ENCODE results near the gene PNKD. TPM values are rescaled to one million over a fixed set of nuclear protein-coding genes. Genes with fewer than 3 reads are reported as not detected.

PNKD gene
- total and polyA plus RNA-seq, 3 donors from 2014 or later, result 79.3 to 90.7 (median 84.2) TPM

DNA sequence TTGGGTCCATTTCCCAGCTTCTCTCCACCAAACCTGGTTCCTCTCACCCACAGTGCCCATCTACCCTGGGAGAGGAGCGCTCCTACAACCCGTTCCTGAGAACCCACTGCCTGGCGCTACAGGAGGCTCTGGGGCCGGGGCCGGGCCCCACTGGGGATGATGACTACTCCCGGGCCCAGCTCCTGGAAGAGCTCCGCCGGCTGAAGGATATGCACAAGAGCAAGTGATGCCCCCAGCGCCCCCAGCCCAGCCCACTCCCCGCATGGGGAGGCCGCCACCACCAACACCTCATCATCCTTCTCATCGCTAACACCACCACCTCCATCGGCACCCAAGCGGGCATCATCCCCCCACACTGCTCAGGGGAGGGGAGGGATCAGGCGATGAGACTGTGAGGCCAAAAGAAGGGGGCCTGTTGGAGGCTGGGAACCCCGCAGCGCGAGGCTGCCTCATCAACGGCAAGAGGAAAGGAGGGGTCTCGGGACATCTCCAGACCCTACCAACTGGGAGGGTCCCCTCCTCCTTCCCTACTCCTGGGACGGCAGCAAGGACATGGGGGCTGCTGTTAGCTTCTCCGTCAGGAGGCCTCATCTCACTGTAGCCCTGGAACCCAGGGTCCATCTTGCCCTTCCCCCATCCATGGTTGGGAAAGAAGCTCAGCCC is 74.6 kb downstream of the PNKD start:
- Histone ChIP-seq H3K27me3 (no peaks in the 10 kb centered on the region), H3K36me3 (ENCODE audit: low read depth, missing control alignments) (no peaks in the 10 kb centered on the region), H3K9me3 (no peaks in the 10 kb centered on the region), H3K4me3 (no peak overlapping the region), H3K27ac (no peak overlapping the region), H3K4me1 (no peaks in the 10 kb centered on the region)
- DNase-seq, result no peak
- 89 to 95% methylated on average over 12 to 21 of the region's 22 CpGs for WGBS, 2 donors
- TF ChIP-seq POLR2A (IDR thresholded peaks at IDR 0.05), result no peak
- TF ChIP-seq CTCF (IDR thresholded peaks at IDR 0.05), result no peak
- intact Hi-C loops (cut with DNase I; ENCODE audit: low total_unique reads), result no loop called here

DNA sequence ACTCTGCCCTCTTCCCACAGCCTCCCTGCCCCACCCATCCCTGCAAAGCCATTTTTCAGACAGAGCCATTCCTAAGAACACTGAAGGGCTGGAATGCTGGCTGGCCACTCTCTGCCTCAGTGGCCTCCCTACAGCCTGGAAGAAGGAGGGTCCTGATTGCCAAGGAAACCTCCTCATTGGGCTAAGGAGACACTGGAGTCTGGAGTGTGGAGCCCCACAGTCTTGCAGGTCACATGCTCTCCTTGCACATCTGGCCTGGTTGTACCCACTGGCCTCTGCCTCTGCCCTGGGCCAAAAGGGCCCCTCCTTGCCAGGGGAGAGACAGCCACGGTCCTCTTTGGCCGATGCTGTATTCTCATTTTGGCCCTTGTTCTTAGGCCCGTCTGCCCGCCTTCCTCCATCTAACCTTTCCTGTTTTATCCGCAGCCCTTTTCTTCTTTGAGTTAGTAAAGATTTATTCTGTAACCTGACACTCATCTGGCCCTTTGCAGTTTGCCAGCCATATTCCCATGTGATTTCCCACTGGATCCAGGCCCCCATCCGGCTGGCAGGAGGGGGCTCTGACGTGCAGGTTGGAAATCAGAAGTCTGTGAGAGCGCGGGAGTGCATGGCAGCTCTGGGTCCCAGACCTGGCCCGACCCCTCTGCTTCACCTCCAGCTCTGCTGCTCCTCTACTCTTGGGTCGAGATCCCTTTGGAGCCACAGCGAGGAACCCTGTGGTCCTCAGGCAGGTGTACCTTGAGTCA is 75.3 kb downstream of the PNKD start:
- Histone ChIP-seq H3K27me3 (no peaks in the 10 kb centered on the region), H3K4me3 (no peak overlapping the region), H3K9me3 (no peaks in the 10 kb centered on the region), H3K4me1 (no peaks in the 10 kb centered on the region), H3K36me3 (ENCODE audit: low read depth, missing control alignments) (no peaks in the 10 kb centered on the region), H3K27ac (no peak overlapping the region)
- intact Hi-C loops (cut with DNase I; ENCODE audit: low total_unique reads), result no loop called here
- TF ChIP-seq CTCF (IDR thresholded peaks at IDR 0.05) (no peak), POLR2A (IDR thresholded peaks at IDR 0.05) (no peak)
- 79 to 84% methylated on average over 9 to 12 of the region's 12 CpGs for WGBS, 2 donors
- no peak for DNase-seq

GRCh38 chr2:218347172-218347571 is 76.9 kb downstream of the PNKD start:
- no peak overlapping the region for H3K27ac ChIP-seq
- no peaks in the 10 kb centered on the region for H3K4me1 ChIP-seq
- no peaks in the 10 kb centered on the region for H3K9me3 ChIP-seq
- TF ChIP-seq POLR2A (IDR thresholded peaks at IDR 0.05) (no peak), CTCF (IDR thresholded peaks at IDR 0.05) (no peak)
- H3K4me3 ChIP-seq, result no peak overlapping the region
- intact Hi-C loops (cut with DNase I; ENCODE audit: low total_unique reads), result no loop called here
- no peaks in the 10 kb centered on the region for H3K36me3 ChIP-seq (ENCODE audit: low read depth, missing control alignments)
- WGBS, 2 donors, result 56 to 64% methylated on average over 5 of the region's 5 CpGs
- DNase-seq, result no peak
- no peaks in the 10 kb centered on the region for H3K27me3 ChIP-seq

DNA sequence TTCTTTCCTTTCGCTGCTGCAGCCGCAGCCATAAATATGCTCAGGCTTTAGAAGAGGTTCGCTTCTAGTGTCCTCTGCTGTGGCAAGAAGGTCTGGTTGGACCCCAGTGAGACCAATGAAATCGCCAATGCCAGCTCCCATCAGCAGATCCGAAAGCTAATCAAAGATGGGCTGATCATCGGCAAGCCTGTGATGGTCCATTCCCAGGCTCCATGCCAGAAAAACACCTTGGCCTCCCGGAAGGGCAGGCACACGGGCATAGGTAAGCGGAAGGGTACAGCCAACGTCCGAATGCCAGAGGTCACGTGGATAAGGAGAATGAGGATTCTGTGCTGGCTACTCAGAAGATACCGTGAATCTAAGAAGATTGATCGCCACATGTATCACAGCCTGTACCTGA is 83.7 kb downstream of the PNKD start:
- H3K36me3 ChIP-seq (ENCODE audit: low read depth, missing control alignments), result no peaks in the 10 kb centered on the region
- DNase-seq, result no peak
- intact Hi-C loops (cut with DNase I; ENCODE audit: low total_unique reads), result no loop called here
- no peaks in the 10 kb centered on the region for H3K9me3 ChIP-seq
- H3K4me3 ChIP-seq, result no peak overlapping the region
- WGBS, 2 donors, result 90 to 91% methylated on average over 14 of the region's 14 CpGs
- TF ChIP-seq CTCF (IDR thresholded peaks at IDR 0.05) (no peak), POLR2A (IDR thresholded peaks at IDR 0.05) (no peak)
- H3K4me1 ChIP-seq, result peaks cover 12% of the 10 kb centered on the region
- no peak overlapping the region for H3K27ac ChIP-seq
- H3K27me3 ChIP-seq, result no peaks in the 10 kb centered on the region
